ENCODE data around the gene ITGA2.
"Not testable (repeated sequence)": the region's sequence is repeated elsewhere in the genome, so short reads cannot be mapped to it uniquely, and the experiment has no call there.

ITGA2 gene

DNA sequence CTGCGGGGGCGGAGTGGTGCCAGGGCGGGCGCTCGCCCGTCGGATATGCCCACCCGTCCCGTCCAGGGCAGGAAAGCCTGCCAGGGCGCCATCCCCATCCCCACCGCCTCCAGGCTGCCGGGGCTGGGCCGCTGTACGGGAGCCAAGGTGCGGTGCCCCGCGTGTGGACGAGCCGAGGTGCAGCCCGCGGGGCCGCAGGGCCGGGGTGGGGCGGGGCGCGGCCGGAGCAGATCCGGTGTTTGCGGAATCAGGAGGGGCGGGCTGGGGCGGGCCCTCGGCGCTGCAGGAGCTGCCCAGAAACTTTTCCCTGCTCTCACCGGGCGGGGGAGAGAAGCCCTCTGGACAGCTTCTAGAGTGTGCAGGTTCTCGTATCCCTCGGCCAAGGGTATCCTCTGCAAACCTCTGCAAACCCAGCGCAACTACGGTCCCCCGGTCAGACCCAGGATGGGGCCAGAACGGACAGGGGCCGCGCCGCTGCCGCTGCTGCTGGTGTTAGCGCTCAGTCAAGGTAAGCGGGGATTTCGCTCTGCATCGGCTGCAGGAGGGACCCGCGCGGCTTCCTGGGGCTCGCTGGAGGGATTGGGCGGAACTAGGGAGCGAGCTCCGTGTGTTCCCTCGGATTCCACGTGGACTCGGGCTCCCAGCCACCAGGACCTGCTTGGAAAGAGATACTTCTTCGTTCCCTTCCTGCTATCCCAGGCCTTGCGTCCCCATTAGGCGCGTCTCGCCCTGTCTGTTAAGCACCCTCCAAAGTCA, at the start of gene ITGA2:
Gene ITGA2 (plus strand): TSS at position 328 of the 756 bp plus-strand sequence. CDS start 117 bp downstream, at position 445.
- DNase-seq = peak; percentile 20

DNA sequence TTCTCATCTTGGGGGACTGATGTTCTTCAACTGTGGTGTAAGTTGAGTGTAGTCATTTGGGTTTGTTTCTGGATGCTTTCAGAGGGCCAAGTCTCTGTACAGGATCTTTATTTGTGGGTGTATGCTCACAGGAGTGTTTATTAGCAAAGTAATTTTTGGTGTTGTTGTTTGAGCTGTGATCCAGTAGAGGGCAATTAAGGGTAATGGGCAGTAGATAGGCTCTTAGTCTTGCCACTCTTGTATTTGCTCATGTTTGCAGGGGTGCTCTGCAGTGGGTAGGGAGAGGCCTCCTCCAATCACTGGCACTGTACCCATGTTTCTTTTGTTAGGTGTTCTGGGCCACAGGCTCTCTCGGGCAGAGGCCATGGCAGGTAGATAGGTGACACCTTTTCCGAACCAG, 45.9 kb upstream of the ITGA2 start:
- no peak for DNase-seq

DNA sequence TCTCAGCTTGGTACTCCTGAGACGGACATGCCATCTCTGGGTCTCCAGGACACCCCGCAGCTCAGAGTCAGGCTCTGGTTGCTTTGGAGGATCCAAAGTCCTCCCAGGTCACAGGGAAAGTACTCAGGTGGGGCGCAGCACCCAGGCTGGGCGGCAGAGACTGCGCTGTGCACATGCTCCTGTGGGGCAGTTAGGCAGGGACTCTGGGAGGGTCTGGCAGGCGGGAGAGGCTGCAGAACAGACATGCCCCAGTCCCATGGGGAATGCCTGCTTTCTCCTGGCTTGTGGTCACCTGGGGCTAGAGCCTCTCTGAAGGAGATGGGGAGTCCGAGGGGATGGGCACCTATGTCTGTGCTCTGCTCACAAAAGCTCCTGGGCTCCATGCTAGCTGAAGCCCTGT, 45.3 kb upstream of the ITGA2 start:
- DNase-seq = no peak

DNA sequence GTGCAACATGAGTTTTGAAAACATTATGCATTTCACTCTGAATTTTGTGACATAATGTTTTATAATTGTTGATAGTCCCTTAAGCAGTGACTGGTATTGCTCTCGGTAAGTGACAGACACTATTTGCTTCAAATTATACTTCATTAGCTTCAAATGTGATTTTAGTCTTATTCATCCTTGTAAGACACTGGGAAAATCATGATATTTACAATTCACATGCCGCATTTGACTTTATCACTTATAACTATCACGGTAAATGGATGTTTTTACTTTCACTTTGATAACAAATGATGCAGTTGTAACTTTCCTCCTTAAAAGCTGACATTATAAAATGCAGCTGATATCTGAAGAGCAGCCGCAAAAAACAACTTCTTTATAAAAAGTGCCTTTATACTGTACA, 44.1 kb upstream of the ITGA2 start:
- DNase-seq = peak; percentile 14

DNA sequence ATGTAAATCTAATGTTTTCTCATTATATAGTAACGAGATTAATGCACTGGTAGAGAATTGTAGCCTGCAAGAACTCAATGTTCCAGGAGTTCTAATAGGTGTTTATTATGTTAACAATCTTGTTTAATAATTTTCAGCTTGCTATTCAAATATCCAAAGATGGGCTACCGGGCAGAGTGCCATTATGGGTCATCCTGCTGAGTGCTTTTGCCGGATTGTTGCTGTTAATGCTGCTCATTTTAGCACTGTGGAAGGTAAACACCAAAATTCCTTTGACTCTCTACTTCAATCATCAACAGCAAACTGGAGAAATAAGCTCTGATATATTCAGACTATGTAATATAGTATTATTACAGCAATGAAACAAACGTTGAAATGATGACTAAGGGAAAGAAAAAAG, 41.9 kb upstream of the ITGA2 start:
- no peak for DNase-seq

GRCh38 chr5:52947851-52948250, 41.3 kb upstream of the ITGA2 start:
- no peak for DNase-seq

- peak; percentile 79 for DNase-seq
These were observed 40.6 kb upstream of the ITGA2 start for GRCh38 chr5:52948418-52949076.

- no peak for DNase-seq
These were observed 38.5 kb upstream of the ITGA2 start for GRCh38 chr5:52950686-52951085.

- DNase-seq = no peak
These were observed 36.7 kb upstream of the ITGA2 start for GRCh38 chr5:52952483-52952882.

- DNase-seq = no peak
These were observed 33.1 kb upstream of the ITGA2 start for GRCh38 chr5:52956014-52956413.

- DNase-seq = no peak
These were observed 32.0 kb upstream of the ITGA2 start for GRCh38 chr5:52956915-52957747.

GRCh38 chr5:52961274-52961681, 27.9 kb upstream of the ITGA2 start:
- DNase-seq = no peak

DNA sequence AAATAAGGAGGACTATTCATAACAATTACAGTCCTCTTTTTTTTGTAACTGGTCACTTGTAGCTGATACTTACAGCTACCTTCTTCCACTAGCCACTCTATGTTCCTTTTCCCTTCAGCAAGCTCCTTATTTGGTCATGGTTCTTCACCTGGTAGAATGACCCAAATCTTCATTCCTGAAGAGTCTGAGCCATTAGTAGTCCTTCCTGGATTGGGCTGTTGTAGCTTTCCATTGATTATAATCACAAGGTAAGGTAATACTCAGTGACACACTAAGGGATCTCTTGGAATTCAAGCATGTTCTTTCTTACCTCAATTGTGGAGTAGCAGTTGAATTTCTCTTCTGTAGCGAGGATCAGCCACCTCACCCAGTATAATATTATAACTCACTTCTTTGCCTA, 25.5 kb upstream of the ITGA2 start:
- DNase-seq = no peak

- DNase-seq = no peak
These were observed 25.0 kb upstream of the ITGA2 start for GRCh38 chr5:52964138-52964537.

- DNase-seq = not testable (repeated sequence)
These were observed 13.0 kb upstream of the ITGA2 start for GRCh38 chr5:52976157-52976556.

- DNase-seq = no peak
These were observed 11.8 kb upstream of the ITGA2 start for GRCh38 chr5:52977264-52977897.

GRCh38 chr5:52981507-52981906, 7.6 kb upstream of the ITGA2 start:
- no peak for DNase-seq

- DNase-seq = no peak
These were observed 5.2 kb upstream of the ITGA2 start for GRCh38 chr5:52983731-52984636.

DNA sequence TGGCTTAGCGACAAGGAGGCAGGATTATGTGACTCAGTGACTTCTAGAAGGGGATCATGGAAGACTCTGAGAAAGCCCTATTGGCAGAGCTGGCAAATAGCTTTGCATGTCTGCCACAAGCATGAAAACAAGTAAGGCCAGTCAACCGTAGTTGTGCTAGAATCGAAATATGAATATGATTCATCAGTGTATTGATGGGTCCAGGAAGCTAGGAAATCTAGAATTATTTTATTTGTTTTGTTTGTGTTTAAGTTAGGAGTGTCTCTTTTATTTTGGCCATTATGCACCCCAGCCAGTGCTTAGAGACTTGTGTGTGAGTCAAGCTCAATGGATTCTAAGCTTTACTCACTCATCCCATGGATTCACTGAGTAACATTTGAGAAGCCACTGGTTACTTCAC, 3.8 kb upstream of the ITGA2 start:
- no peak for DNase-seq

GRCh38 chr5:52987711-52988331, 1.3 kb upstream of the ITGA2 start:
- no peak for DNase-seq

- DNase-seq = no peak
These were observed 672 bp upstream of the ITGA2 start for GRCh38 chr5:52988335-52989024.

Measured in CD4-positive, alpha-beta T cell treated with Interleukin-17A for 1 hour (primary cell).